Measurements from ENCODE around the gene PCDHGA2.
A peak's percentile ranks its signal among the peaks of the same experiment; 100 is the strongest.
"Not testable (repeated sequence)": the region's sequence is repeated elsewhere in the genome, so short reads cannot be mapped to it uniquely, and the experiment has no call there.

The PCDHGA2 gene

GRCh38 chr5:141382469-141383294, 44.1 kb downstream of the PCDHGA2 start, which contains the start of gene PCDHGA7:
PCDHGA7 (plus strand) TSS chr5:141382742; CDS start chr5:141382900, 158 bp downstream.
- Histone ChIP-seq H3K4me3 (ENCODE audit: low read depth in 1 of 2, low read length in 2 of 2) (peak within 1 kb of the TSS; percentile 25 to 43), H3K27me3 (ENCODE audit: control insufficient read depth in 1 of 2, insufficient read depth in 2 of 2, low read length in 2 of 2) (peaks cover 0 to 5% of the 10 kb centered on the region in 2 donors), H3K36me3 (ENCODE audit: control insufficient read depth in 1 of 2, insufficient read depth in 2 of 2, low read length in 2 of 2) (no peaks in the 10 kb centered on the region), H3K4me1 (ENCODE audit: control insufficient read depth in 1 of 2, insufficient read depth in 2 of 2, low read length in 2 of 2) (no peaks in the 10 kb centered on the region), H3K9me3 (ENCODE audit: control insufficient read depth in 1 of 2, low read length in 2 of 2) (peaks cover 11 to 24% of the 10 kb centered on the region in 2 donors), H3K9ac (ENCODE audit: low read depth in 1 of 2, low read length in 2 of 2) (no peak within 1 kb of the TSS), H3K27ac (ENCODE audit: low read depth, low read length) (no peak within 1 kb of the TSS)

- Histone ChIP-seq H3K36me3 (ENCODE audit: control insufficient read depth in 1 of 2, insufficient read depth in 2 of 2, low read length in 2 of 2) (no peaks in the 10 kb centered on the region), H3K27ac (ENCODE audit: low read depth, low read length) (no peak overlapping the region), H3K27me3 (ENCODE audit: control insufficient read depth in 1 of 2, insufficient read depth in 2 of 2, low read length in 2 of 2) (peaks cover 0 to 5% of the 10 kb centered on the region in 2 donors), H3K9ac (ENCODE audit: low read depth in 1 of 2, low read length in 2 of 2) (no peak overlapping the region), H3K4me1 (ENCODE audit: control insufficient read depth in 1 of 2, insufficient read depth in 2 of 2, low read length in 2 of 2) (no peaks in the 10 kb centered on the region), H3K4me3 (ENCODE audit: low read depth in 1 of 2, low read length in 2 of 2) (peak overlapping the region; percentile 23 to 43), H3K9me3 (ENCODE audit: control insufficient read depth in 1 of 2, low read length in 2 of 2) (peaks cover 13 to 27% of the 10 kb centered on the region in 2 donors)
These were observed 44.8 kb downstream of the PCDHGA2 start for GRCh38 chr5:141383345-141383744.

- Histone ChIP-seq H3K9ac (ENCODE audit: low read depth in 1 of 2, low read length in 2 of 2) (no peak overlapping the region), H3K27me3 (ENCODE audit: control insufficient read depth in 1 of 2, insufficient read depth in 2 of 2, low read length in 2 of 2) (peaks cover 0 to 5% of the 10 kb centered on the region in 2 donors), H3K9me3 (ENCODE audit: control insufficient read depth in 1 of 2, low read length in 2 of 2) (peaks cover 22 to 38% of the 10 kb centered on the region in 2 donors), H3K36me3 (ENCODE audit: control insufficient read depth in 1 of 2, insufficient read depth in 2 of 2, low read length in 2 of 2) (no peaks in the 10 kb centered on the region), H3K4me3 (ENCODE audit: low read depth in 1 of 2, low read length in 2 of 2) (no peak overlapping the region), H3K4me1 (ENCODE audit: control insufficient read depth in 1 of 2, insufficient read depth in 2 of 2, low read length in 2 of 2) (no peaks in the 10 kb centered on the region), H3K27ac (ENCODE audit: low read depth, low read length) (no peak overlapping the region)
These were observed 46.1 kb downstream of the PCDHGA2 start for GRCh38 chr5:141384471-141385267.

DNA sequence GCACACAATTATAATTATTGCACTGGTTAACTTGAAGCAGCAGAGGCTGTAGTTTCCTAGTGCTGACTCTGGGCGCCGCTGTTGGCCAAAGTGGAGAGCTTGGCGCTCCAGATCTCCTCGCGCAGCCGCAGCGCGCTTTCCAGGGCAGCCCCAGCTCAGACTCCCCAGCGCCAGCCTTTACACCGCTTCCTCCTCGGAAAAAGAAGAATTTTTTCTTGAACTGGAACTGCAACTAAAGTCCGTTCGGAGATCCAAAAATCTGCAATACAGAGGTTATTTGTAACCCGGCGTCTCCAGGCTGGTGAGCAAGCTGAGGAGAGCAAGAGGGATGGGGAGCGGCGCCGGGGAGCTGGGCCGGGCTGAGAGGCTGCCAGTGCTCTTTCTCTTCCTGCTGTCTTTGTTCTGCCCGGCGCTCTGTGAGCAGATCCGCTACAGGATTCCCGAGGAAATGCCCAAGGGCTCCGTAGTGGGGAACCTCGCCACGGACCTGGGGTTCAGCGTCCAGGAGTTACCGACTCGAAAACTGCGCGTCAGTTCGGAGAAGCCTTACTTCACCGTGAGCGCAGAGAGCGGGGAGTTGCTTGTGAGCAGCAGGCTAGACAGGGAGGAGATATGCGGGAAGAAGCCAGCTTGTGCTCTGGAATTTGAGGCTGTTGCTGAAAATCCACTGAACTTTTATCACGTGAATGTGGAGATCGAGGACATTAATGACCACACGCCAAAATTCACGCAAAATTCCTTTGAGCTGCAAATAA, 49.2 kb downstream of the PCDHGA2 start, which contains the start of gene PCDHGB4:
Gene PCDHGB4 (plus strand): TSS at position 142 of the 755 bp plus-strand sequence. CDS start 187 bp downstream, at position 329.
- not testable (repeated sequence) for H3K4me3 ChIP-seq (ENCODE audit: low read depth in 1 of 2, low read length in 2 of 2); H3K9ac ChIP-seq (ENCODE audit: low read depth in 1 of 2, low read length in 2 of 2); H3K27ac ChIP-seq (ENCODE audit: low read depth, low read length); H3K27me3 ChIP-seq (ENCODE audit: control insufficient read depth in 1 of 2, insufficient read depth in 2 of 2, low read length in 2 of 2); H3K36me3 ChIP-seq (ENCODE audit: control insufficient read depth in 1 of 2, insufficient read depth in 2 of 2, low read length in 2 of 2); H3K4me1 ChIP-seq (ENCODE audit: control insufficient read depth in 1 of 2, insufficient read depth in 2 of 2, low read length in 2 of 2)
- H3K9me3 ChIP-seq (ENCODE audit: control insufficient read depth in 1 of 2, low read length in 2 of 2) = peaks cover 27 to 41% of the 10 kb centered on the region in 2 donors

GRCh38 chr5:141388661-141389060, 50.1 kb downstream of the PCDHGA2 start:
- Histone ChIP-seq H3K4me3 (ENCODE audit: low read depth in 1 of 2, low read length in 2 of 2) (no peak overlapping the region), H3K27me3 (ENCODE audit: control insufficient read depth in 1 of 2, insufficient read depth in 2 of 2, low read length in 2 of 2) (peaks cover 0 to 5% of the 10 kb centered on the region in 2 donors), H3K36me3 (ENCODE audit: control insufficient read depth in 1 of 2, insufficient read depth in 2 of 2, low read length in 2 of 2) (no peaks in the 10 kb centered on the region), H3K27ac (ENCODE audit: low read depth, low read length) (no peak overlapping the region), H3K9ac (ENCODE audit: low read depth in 1 of 2, low read length in 2 of 2) (no peak overlapping the region), H3K9me3 (ENCODE audit: control insufficient read depth in 1 of 2, low read length in 2 of 2) (peaks cover 33 to 43% of the 10 kb centered on the region in 2 donors), H3K4me1 (ENCODE audit: control insufficient read depth in 1 of 2, insufficient read depth in 2 of 2, low read length in 2 of 2) (no peaks in the 10 kb centered on the region)

- H3K9me3 ChIP-seq (ENCODE audit: control insufficient read depth in 1 of 2, low read length in 2 of 2) = peaks cover 39 to 47% of the 10 kb centered on the region in 2 donors
- H3K36me3 ChIP-seq (ENCODE audit: control insufficient read depth in 1 of 2, insufficient read depth in 2 of 2, low read length in 2 of 2) = no peaks in the 10 kb centered on the region
- no peaks in the 10 kb centered on the region for H3K4me1 ChIP-seq (ENCODE audit: control insufficient read depth in 1 of 2, insufficient read depth in 2 of 2, low read length in 2 of 2)
- H3K27me3 ChIP-seq (ENCODE audit: control insufficient read depth in 1 of 2, insufficient read depth in 2 of 2, low read length in 2 of 2) = peaks cover 0 to 5% of the 10 kb centered on the region in 2 donors
- H3K9ac ChIP-seq (ENCODE audit: low read depth in 1 of 2, low read length in 2 of 2) = no peak overlapping the region
- H3K4me3 ChIP-seq (ENCODE audit: low read depth in 1 of 2, low read length in 2 of 2) = no peak overlapping the region
- no peak overlapping the region for H3K27ac ChIP-seq (ENCODE audit: low read depth, low read length)
These were observed 50.8 kb downstream of the PCDHGA2 start for GRCh38 chr5:141389153-141390042.

- Histone ChIP-seq H3K4me1 (ENCODE audit: control insufficient read depth in 1 of 2, insufficient read depth in 2 of 2, low read length in 2 of 2) (no peaks in the 10 kb centered on the region), H3K9ac (ENCODE audit: low read depth in 1 of 2, low read length in 2 of 2) (no peak within 1 kb of the TSS), H3K36me3 (ENCODE audit: control insufficient read depth in 1 of 2, insufficient read depth in 2 of 2, low read length in 2 of 2) (no peaks in the 10 kb centered on the region), H3K27me3 (ENCODE audit: control insufficient read depth in 1 of 2, insufficient read depth in 2 of 2, low read length in 2 of 2) (no peaks in the 10 kb centered on the region), H3K9me3 (ENCODE audit: control insufficient read depth in 1 of 2, low read length in 2 of 2) (peaks cover 36 to 38% of the 10 kb centered on the region in 2 donors), H3K4me3 (ENCODE audit: low read depth in 1 of 2, low read length in 2 of 2) (no peak within 1 kb of the TSS), H3K27ac (ENCODE audit: low read depth, low read length) (no peak within 1 kb of the TSS)
These were observed 54.1 kb downstream of the PCDHGA2 start, which contains the start of gene PCDHGA8 for GRCh38 chr5:141392429-141393198. PCDHGA8 (plus strand) TSS chr5:141392633; CDS start chr5:141392814, 181 bp downstream.

Measured in duodenal mucosa (tissue), 2 donors.